Inferior parietal cortex (tissue), 1 donor: ENCODE measurements around the gene ZNF222.

ENCODE experiments used
- DNase-seq: peaks from one replicate; pipeline ENCODE4 v3.0.0-alpha.2; 2016; ENCODE audit errors: extremely low spot score

ZNF222 gene

DNA sequence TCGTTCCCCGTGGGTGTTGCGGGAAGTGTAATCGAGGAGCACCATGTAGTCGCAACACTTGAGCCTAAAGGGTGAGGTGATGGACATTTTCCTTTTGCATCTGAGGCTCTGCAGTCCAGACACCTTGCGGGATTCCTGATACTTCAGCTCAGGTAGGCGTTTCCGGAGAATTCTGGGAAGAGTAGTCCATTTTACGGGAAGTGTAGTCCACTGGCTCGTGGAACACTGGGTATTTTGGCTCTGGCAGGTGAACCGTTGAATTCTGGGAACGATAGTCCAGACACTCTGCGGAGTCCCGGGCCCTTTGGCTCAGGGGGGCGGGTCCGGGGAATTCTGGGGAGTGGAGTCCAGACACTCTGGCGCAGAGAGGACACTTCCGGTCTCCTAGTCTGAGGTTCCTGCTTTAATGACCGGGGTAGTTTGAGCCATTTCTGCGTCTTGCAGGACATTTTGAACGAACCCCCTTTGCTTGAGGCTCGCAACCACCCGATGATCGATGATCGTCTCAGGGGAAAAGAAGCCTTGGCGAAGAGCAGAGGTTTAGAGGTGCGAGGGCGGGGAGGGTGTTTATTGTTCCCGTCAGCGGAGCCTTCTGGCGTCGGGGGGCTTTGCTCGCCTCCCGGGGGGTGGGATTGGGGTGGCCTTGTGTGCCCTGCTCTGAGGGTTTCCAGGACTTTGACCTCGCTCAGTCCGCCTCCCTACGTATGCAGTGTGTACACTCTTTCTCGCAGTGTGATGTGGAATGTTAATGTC, 26.6 kb downstream of the ZNF222 start, which contains the start of gene ZNF223:
Gene ZNF223, plus strand, starts transcription at position 387 of the 753 bp plus-strand sequence. CDS start 3,141 bp downstream, outside the sequence.
- peak; percentile 98 for DNase-seq

GRCh38 chr19:44055870-44056269, 30.7 kb downstream of the ZNF222 start:
- DNase-seq = no peak

GRCh38 chr19:44059229-44059628, 34.0 kb downstream of the ZNF222 start:
- no peak for DNase-seq

GRCh38 chr19:44061038-44061437, 35.9 kb downstream of the ZNF222 start:
- no peak for DNase-seq

DNA sequence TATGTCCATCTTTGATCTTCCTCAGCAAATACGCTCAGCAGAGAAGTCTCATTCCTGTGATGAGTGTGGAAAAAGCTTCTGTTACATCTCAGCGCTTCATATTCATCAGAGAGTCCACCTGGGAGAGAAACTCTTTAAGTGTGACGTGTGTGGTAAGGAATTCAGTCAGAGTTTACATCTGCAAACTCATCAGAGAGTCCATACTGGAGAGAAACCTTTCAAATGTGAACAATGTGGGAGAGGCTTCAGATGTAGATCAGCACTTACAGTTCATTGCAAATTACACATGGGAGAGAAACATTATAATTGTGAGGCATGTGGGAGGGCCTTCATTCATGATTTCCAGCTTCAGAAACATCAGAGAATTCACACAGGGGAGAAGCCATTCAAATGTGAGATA, 41.1 kb downstream of the ZNF222 start:
- no peak for DNase-seq

GRCh38 chr19:44069415-44069814, 44.2 kb downstream of the ZNF222 start:
- no peak for DNase-seq

GRCh38 chr19:44071824-44072542, 46.8 kb downstream of the ZNF222 start, which contains the start of gene ZNF284:
Gene ZNF284 (plus strand): TSS chr19:44072159. CDS start chr19:44076390, 4,231 bp downstream.
- DNase-seq = peak; percentile 95

GRCh38 chr19:44072543-44073401, 47.6 kb downstream of the ZNF222 start:
- no peak for DNase-seq

DNA sequence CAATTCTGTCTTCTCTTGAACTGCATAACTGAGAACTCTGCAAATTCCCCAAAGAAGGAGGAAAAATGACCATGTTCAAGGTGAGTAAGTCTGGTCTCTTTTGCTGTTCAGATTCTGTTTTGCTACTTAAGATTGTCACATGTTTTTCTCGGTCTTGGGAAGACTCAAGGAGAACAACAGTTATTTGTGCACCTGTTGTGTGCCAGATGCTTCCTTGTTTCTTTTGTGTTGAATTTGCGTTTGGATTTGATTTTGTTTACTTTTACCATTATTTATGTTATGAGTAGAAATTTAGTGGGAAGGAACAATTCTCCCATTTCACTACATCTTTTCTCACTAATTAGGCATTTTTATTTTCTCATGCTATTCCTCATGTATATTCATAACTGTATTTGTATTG, 51.1 kb downstream of the ZNF222 start:
- DNase-seq = no peak
